Measurements from ENCODE around the gene GTPBP1. TPM values are rescaled to one million over a fixed set of nuclear protein-coding genes. Genes with fewer than 3 reads are reported as not detected.

Gene GTPBP1
- total RNA-seq, 4 donors from 2014 or later, result 16.2 to 71.5 (median 56.1) TPM

GRCh38 chr22:38721551-38721950, 15.8 kb downstream of the GTPBP1 start:
- H3K4me3 ChIP-seq, result no peak overlapping the region
- TF ChIP-seq POLR2A (IDR thresholded peaks at IDR 0.05) (no peak), CTCF (IDR thresholded peaks at IDR 0.05) (no peak)
- no peak for DNase-seq
- H3K36me3 ChIP-seq, result no peaks in the 10 kb centered on the region
- H3K27ac ChIP-seq, result no peak overlapping the region
- no peaks in the 10 kb centered on the region for H3K4me1 ChIP-seq
- intact Hi-C loops (cut with DNase I; ENCODE audit: low total_unique reads), result no loop called here
- no peaks in the 10 kb centered on the region for H3K9me3 ChIP-seq
- H3K27me3 ChIP-seq, result no peaks in the 10 kb centered on the region

- no peak for DNase-seq
- Histone ChIP-seq H3K27ac (no peak overlapping the region), H3K9me3 (no peaks in the 10 kb centered on the region), H3K36me3 (no peaks in the 10 kb centered on the region), H3K4me3 (no peak overlapping the region), H3K4me1 (no peaks in the 10 kb centered on the region), H3K27me3 (no peaks in the 10 kb centered on the region)
- TF ChIP-seq POLR2A (IDR thresholded peaks at IDR 0.05), result no peak
- no peak for TF ChIP-seq CTCF (IDR thresholded peaks at IDR 0.05)
- intact Hi-C loops (cut with DNase I; ENCODE audit: low total_unique reads), result no loop called here
Observed at GRCh38 chr22:38724176-38724575, 18.4 kb downstream of the GTPBP1 start.

GRCh38 chr22:38724926-38725571, 19.3 kb downstream of the GTPBP1 start:
- no peak for DNase-seq
- Histone ChIP-seq H3K27ac (no peak overlapping the region), H3K36me3 (no peaks in the 10 kb centered on the region), H3K4me1 (no peaks in the 10 kb centered on the region), H3K4me3 (no peak overlapping the region), H3K27me3 (no peaks in the 10 kb centered on the region), H3K9me3 (no peaks in the 10 kb centered on the region)
- intact Hi-C loops (cut with DNase I; ENCODE audit: low total_unique reads), result no loop called here
- TF ChIP-seq CTCF (IDR thresholded peaks at IDR 0.05) (no peak), POLR2A (IDR thresholded peaks at IDR 0.05) (no peak)

- no peak for DNase-seq
- Histone ChIP-seq H3K4me1 (no peaks in the 10 kb centered on the region), H3K27me3 (no peaks in the 10 kb centered on the region), H3K27ac (no peak overlapping the region), H3K4me3 (no peak overlapping the region), H3K9me3 (no peaks in the 10 kb centered on the region), H3K36me3 (no peaks in the 10 kb centered on the region)
- intact Hi-C loops (cut with DNase I; ENCODE audit: low total_unique reads), result no loop called here
- TF ChIP-seq POLR2A (IDR thresholded peaks at IDR 0.05), result no peak
- no peak for TF ChIP-seq CTCF (IDR thresholded peaks at IDR 0.05)
Observed at GRCh38 chr22:38725900-38726655, 20.3 kb downstream of the GTPBP1 start.

- no peaks in the 10 kb centered on the region for H3K27me3 ChIP-seq
- TF ChIP-seq POLR2A (IDR thresholded peaks at IDR 0.05), result no peak
- no peak for TF ChIP-seq CTCF (IDR thresholded peaks at IDR 0.05)
- H3K4me1 ChIP-seq, result no peaks in the 10 kb centered on the region
- no peak overlapping the region for H3K4me3 ChIP-seq
- H3K9me3 ChIP-seq, result no peaks in the 10 kb centered on the region
- intact Hi-C loops (cut with DNase I; ENCODE audit: low total_unique reads), result no loop called here
- DNase-seq, result no peak
- H3K27ac ChIP-seq, result no peak overlapping the region
- no peaks in the 10 kb centered on the region for H3K36me3 ChIP-seq
Observed at GRCh38 chr22:38727123-38727522, 21.4 kb downstream of the GTPBP1 start.

All from uterus (tissue), 4 donors.